Stimulated activated CD4-positive, alpha-beta T cell treated with anti-CD3 and anti-CD28 coated beads, TNF-alpha, amount 100 ng/mL, for 1 hour (primary cell): ENCODE measurements around the gene GATM.

Source experiments
- DNase-seq, 3 donors: peaks; one replicate each; pipeline ENCODE4 v3.0.0-alpha.2; 2020; ENCODE audit warnings: low read depth in 3 of 3, low spot score in 1 of 3

The GATM gene, protein sequence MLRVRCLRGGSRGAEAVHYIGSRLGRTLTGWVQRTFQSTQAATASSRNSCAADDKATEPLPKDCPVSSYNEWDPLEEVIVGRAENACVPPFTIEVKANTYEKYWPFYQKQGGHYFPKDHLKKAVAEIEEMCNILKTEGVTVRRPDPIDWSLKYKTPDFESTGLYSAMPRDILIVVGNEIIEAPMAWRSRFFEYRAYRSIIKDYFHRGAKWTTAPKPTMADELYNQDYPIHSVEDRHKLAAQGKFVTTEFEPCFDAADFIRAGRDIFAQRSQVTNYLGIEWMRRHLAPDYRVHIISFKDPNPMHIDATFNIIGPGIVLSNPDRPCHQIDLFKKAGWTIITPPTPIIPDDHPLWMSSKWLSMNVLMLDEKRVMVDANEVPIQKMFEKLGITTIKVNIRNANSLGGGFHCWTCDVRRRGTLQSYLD

DNA sequence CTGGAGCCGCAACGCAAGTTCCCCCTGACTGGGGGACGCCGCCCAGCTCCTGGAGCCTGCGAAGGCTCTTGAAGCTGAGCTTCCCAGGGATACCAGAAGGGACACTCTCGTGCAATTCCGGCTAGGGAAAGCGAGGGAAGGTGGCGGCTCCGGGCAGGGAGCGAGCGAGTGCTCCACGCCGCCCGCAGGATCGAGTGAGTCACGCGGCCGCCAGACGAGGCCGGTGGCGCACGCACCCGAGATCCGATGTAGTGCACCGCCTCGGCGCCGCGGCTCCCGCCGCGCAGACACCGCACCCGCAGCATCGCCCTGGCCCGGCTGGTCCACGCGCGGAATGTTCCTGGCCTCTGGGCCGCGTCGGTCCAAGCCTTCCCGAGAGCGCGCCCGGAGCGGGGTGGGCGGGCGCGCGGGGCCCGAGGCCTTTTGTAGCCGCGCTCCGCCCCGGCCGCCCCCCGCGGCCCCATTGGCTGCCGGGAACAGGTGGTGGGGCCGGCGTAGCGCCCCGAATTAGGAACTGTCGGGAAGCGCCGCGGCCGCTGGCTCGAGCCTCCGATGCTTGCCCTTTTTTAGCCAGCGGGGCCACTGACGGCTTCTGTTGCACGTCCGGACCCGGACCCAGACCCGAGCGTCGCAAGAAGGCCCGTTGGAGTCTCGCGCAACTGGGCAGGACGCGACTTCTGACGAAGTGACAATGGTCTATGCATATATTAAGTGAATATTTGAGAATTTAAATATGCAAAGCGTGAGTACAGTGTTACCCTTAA is at the start of gene GATM:
TSS of gene GATM (minus strand) at position 396 of the 764 bp plus-strand sequence. CDS start at position 305, 91 bp downstream.
- peak in 1 of 3 donors; percentile 38 for DNase-seq

DNA sequence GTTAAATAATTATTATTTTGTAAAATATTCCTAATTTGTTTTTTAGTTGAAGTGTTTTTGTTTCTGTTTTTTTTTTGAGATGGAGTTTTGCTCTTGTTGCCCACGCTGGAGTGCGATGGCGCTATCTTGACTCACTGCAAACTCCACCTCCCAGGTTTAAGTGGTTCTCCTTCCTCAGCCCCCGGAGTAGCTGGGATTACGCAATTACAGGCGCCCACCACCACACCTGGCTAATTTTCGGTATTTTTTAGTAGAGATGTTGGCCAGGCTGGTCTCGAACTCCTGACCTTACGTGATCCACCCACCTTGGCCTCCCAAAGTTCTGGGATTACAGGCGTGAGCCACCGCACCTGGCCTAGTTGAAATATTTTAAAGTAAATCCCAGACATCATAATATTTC is 48.7 kb upstream of the GATM start:
- DNase-seq, result no peak

DNA sequence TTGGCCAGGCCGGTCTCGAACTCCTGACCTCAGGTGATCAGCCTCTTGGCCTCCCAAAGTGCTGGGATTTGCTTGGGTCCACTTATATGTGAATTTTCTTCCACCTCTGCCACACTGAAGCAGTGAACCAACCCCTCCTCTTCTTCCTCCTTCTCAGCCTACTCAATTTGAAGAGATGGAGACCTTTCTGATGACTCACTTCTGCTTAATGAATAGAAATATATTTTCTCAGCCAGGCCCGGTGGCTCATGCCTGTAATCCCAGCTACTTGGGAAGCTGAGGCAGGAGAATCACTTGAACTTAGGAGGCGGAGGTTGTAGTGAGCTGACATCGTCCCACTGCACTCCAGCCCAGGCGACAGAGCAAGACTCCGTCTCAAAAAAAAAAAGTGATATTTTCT is 46.8 kb upstream of the GATM start:
- no peak for DNase-seq

DNA sequence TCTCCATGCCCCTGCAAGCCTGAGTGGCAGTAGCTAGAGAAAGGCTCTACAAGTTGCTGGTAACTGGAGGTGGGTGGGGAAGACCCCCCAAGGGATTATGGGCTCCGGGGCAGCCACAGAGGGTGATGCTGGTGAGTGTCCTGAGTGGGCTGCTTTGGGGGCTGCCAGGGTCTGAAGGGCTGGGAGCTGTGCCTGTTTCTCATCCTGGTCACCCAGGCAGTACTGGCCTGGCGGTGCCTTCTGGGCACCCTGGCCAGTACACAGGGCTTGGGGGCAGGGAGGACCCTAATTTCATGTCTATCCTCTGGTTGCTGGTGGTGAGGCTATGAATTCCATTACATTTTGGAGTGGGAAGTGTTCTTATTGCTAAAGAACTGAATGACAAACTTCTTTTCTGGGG is 46.1 kb upstream of the GATM start:
- DNase-seq, result no peak

DNA sequence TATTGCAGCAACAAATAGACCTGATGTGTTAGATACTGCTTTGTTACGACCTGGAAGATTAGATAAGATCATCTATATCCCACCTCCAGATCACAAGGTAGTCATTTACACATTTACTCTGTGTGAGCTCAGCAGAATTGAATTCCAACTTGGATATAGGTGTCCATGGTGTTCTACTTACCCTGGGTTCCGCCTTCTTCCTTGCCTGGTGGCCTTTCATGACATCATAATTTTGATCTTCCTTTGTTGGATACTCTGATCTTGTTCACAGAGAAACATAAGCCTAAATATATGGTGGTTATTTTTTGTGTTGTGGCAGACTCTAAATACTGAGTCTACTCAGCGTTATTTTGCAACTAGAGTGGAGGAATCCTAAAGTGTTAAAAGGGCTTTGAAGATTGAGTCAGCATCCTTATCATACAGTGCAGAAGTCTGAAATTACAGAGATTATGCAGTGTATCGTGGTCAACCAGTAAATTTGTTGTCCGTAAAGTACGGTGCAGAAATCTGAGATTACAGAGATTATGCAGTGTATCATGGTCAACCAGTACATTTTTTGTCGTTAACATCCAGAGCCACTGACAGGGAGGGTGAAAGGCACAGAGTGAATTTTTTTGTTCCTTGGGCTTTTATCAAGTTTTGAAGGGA is 39.1 kb upstream of the GATM start:
- no peak for DNase-seq

DNA sequence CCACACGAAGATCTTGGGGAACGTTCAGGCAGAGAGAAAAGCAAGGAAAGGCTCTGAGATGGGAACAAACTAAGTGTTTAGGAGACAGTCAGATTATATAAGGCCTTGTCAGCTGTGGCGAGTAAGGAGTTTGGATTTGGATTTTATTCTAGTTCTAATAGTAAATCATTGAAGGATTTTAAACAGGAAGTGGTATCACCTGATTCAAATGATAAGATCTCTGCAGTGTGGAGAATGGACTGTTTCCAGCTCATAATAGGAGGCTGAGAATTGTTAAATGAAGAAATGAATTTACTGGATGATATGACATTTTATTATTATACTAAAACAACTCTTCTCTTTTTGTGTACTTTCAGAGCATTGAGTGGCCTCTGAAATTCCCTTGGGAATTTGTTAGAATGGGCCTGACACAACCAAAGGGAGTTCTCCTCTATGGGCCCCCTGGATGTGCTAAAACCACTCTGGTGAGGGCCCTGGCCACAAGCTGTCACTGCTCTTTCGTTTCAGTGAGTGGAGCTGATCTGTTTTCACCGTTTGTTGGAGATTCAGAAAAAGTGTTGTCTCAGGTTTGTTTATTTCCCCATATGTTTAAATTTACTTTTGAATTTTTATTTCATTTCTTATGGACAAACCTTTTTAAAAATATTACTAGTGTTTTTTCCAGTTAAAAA is 36.0 kb upstream of the GATM start:
- DNase-seq, result no peak

DNA sequence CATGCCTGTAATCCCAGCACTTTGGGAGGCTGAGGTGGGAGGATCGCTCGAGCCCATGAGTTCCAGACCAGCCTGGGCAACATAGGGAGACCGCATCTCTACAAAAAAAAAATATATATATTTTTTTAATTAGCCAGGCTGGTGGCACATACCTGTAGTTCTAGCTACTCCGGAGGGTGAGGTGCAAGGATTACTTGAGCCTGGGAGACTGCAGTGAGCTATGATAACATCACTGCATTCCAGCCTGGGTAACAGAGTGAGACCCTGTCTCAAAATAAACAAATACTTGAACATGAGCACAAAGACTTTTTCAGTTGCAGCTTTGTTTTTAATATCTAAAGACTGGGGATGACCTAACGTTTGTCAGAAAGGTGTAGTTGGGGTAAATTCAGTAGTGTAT is 31.3 kb upstream of the GATM start:
- DNase-seq, result no peak

DNA sequence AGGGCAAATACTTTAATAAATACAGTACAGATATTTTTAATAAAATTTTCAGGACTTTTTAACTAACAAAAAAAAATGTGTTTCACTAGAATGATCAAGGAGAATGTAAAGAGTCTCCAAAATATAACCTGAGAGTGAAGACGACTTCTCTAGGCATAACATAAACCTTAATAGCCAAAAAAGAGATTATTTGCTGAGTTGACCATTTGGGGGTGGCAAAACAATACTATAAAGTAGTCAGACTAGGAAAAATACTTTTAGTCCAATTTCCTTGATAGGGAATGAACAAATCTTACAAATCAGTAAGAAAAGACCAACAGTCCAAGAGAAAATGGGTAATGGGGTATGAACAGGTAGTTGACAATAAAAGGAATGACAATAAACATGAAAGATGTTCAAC is 29.4 kb upstream of the GATM start:
- DNase-seq, result no peak

DNA sequence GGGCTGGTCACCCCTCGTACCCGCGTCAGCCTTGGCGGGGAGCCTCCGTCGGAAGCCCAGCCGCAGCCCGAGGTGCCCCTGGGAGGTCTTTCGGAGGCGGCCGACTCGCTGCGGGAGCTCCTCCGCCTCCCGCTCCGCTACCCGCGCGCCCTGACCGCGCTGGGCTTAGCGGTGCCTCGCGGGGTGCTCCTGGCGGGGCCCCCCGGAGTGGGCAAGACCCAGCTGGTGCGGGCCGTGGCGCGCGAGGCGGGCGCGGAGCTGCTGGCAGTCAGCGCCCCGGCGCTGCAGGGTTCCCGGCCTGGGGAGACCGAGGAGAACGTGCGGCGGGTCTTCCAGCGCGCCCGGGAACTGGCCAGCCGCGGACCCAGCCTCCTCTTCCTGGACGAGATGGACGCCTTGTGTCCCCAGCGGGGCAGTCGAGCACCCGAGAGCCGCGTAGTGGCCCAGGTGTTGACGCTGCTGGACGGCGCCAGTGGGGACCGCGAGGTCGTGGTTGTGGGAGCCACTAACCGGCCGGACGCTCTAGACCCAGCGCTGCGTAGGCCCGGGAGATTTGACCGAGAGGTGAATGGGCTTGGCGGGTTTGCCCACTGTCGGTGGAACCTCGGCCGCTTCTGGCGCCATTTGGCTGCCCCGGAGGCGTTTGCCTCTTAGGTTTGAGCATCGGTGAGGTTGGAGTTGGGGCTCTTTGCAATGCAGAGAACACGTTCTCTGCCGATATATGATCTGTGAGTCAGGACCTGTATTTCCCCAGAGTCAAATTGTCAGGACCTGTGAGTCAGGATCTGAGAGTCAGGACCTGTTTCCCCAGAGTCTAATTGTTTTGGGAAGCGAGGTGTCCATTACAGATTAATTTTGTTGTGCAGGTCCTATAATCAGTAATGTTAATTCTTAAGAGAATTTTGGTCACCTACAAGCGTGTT is 24.9 kb upstream of the GATM start:
- peak in 1 of 3 donors; percentile 8 for DNase-seq

DNA sequence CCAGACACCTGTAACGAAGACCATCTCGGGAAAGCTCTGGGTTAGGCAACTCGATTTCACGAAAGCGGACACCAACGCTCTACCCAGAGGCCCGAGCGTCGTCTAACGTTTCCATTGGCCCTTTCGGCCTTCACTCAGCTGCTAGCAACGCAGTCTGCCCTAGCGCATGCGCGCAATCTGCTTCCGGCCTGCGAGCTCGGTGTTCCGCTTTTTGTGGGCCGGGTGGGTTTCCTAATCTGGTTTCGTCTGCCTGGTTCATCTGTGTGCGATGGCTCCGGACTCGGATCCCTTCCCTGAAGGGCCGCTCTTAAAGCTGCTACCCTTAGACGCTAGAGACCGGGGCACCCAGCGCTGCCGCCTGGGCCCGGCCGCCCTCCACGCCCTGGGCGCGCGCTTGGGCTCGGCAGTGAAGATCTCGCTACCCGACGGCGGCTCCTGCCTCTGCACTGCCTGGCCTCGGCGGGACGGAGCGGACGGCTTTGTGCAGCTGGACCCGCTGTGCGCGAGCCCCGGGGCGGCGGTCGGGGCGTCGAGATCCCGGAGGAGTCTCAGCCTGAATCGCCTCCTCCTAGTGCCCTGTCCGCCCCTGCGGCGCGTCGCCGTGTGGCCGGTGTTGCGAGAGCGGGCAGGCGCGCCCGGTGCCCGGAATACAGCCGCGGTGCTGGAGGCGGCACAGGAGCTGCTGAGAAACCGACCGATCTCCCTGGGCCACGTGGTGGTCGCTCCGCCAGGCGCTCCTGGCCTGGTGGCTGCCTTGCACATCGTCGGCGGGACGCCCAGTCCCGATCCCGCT is 24.0 kb upstream of the GATM start:
- peak; percentile 86 to 94 (median 92) for DNase-seq

DNA sequence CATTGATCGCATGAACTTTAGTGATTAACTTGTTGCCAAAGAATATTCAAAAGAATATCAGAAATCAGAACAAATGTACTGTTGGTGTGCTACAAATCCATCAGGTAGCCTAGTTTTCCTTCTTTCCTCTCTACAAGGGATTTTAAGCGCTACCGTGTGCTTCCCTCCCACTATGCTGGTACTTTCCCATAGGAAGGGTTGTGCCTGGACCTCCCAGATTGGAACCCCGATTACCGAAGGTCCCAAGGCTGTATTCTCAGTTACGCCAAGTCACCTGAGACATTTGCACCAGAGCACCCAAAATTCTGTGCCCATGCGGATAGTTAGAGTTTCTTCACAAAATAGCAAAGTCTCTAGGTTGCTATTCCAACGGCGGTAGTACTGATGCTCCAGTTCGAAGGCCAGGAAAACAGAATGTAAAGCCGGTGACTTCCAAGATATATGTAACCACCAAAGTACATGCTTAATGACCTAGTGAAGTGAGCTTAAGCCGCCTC is 23.4 kb upstream of the GATM start:
- DNase-seq, result no peak

DNA sequence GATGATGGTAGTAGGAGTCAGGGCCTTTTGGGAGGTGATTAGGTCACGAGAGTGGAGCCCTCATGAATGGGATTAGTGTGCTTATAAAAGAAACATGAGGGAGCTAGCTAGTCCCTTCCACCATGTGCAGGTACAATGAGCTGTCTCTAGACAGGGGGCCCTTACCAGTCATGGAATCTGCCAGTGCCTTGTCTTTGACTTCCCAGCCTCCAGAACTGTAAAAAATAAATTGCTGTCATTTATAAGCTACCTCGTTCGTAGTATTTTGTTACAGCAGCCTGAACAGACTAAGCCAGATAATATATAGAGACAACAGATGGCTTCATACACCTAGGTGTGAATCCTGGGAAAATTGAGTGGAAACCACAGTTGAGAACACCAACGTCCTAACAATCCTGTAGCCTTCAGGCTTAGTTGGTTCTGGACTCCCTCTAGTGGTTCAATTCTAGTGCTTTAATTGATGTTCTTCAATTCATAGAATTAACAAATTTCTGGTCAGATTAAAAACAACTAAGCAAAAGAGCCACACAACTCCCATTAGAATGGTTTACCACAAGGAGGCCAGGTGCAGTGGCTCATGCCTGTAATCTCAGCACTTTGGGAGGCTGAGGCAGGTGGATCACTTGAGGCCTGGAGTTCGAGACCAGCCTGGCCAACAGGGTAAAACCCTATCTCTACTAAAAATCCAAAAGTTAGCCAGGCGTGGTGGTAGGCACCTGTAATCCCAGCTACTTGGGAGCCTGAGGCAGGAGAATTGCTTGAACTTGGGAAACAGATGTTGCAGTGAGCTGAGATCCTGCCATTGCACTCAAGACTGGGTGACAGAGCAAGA is 21.3 kb upstream of the GATM start:
- no peak for DNase-seq

DNA sequence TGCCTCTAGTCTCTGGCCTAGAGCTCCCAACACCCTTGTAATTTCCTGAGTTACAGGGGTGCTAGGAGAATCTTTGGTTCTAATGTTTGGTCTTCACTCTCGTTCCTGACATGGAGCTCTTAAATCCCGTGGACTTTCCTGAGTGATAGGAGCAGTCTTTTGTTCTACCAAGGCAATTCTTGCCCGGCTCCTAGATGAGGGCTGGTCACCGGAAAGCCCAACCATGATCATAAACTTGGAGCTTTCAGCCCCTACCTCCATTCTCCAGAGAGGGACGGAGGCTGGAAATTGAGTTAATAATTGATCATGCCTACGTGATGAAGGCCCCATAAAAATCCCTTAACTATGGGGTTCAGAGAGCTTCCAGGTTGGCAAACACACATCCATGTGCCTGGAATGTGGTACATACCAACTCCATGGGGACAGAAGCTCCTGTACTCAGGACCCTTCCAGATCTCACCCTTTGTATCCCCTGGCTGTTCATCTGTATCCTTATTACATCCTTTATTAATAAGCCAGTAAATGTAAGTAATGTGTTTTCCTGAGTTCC is 18.8 kb upstream of the GATM start:
- no peak for DNase-seq

DNA sequence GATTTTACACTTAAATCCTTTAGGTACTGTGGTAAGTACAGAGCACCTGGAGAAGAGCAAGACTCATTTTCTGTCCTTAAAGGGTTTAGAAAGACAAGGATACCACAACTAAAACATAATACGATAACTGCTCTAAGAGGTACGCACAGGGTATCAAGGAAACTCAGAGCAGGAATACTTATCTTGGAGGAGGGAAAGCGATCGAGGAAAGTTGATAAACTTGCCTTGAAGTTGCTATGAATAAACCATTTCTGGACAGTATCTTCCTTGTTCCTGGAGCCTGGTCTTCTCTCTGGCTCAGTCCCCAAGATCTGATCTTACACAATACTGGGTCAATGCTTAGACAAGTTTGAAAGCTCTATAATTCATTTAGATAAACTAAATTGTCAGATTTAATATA is 17.6 kb upstream of the GATM start:
- no peak for DNase-seq

DNA sequence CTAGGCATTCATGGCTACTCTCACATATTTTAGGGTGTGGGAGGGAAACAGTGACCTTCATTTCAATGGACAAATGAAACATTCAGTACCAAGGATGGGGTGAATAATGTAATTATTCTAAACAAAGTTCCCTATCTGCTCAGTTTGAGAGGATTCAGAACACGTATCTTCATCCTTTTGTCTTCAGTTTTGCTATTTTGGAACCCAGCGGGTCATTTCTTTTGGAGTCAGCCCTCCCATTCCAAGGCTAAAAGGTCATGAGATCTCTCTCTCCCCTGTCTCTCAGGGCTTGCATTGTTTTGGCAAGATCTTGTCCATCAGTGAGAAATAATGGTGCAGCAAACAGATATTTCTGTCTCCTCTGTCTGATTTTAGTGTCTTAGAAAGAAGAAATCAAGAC is 16.3 kb upstream of the GATM start:
- no peak for DNase-seq

DNA sequence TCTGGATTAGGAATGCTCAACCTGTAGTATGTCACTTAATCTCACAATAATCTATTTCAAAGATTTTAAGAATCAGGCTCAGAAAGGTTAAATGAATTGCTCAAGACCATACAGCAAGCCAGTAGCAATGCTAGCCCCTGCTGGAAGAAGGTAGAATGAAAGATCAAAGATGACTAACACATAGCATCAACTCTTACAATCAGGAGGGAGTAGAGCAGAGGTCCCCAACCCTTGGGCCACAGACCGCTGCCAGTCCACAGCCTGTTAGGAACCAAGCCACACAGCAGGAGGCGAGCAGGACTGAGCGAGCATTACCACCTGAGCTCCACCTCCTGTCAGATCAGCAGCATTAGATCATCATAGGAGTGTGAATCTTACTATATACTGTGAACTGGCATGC is 15.5 kb upstream of the GATM start:
- no peak for DNase-seq

DNA sequence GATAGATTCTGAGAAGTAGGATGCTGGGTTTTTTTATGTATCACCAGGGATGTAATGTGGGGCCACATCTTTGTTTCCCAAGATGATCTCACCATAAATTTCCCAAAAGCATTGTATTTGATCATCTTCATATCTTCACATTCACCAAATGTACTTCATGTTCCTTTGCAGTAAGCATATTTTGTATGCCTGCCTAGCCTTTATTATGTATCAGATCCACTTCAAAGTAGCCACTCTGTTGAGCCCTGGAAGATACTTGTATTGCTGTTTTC is 14.2 kb upstream of the GATM start:
- no peak for DNase-seq

DNA sequence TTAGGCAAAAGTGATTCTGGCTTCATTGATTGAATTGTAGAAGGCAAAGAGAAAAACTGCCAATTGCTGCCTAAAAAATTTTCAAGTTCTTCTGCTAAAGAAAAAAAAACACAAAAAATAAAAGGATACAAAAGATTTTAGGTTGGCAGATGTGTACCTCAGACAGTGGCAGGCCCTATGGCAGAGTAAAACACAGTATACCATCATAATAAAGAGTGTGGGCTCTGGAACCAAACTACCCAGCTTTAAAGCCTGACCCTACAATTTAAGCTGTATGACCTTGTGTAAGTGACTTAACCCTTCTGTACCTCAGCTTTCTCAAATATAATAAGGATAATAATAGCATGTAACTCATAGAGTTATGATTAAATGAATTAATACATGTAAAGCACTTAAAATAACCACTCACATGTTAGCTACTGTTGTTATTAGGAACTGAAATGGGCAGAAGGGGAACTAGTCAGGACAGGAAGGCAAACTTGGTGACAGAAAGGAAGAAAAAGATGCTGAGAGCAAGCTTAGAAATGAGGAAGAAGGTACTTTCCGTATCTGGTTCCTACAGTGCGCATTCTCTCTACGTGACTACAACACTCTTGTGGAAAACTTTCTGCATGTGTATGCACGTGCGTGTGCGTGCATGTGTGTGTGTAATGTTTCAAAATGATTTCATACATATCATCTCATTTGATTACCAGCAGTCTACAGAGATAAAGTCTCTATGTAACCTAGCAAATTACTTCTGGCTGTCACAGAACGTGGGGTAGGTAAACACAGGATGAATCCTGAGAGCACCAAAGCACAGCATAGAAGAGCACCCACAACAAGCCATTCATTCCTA is 13.6 kb upstream of the GATM start:
- no peak for DNase-seq
